GM18517 (cell line): ENCODE data around the gene LBHD2.

Experiments
- ATAC-seq: cut with Tn5 transposase; IDR thresholded peaks from one replicate; pipeline ENCODE4 v1.9.1; 2021; ENCODE audit warnings: mild to moderate bottlenecking, moderate library complexity; ENCODE audit not compliant: unreplicated experiment

The LBHD2 gene

GRCh38 chr14:103129301-103130016 is 45.4 kb downstream of the LBHD2 start:
- ATAC-seq, result no peak

- no peak for ATAC-seq
These were observed 46.2 kb downstream of the LBHD2 start for GRCh38 chr14:103130017-103130764.

- ATAC-seq, result no peak
These were observed 47.0 kb downstream of the LBHD2 start for GRCh38 chr14:103130965-103131364.

GRCh38 chr14:103131580-103131979 is 47.6 kb downstream of the LBHD2 start:
- no peak for ATAC-seq

GRCh38 chr14:103132381-103133209 is 48.6 kb downstream of the LBHD2 start:
- no peak for ATAC-seq

- ATAC-seq, result no peak
These were observed 49.5 kb downstream of the LBHD2 start for GRCh38 chr14:103133210-103134140.

- ATAC-seq, result no peak
These were observed 50.4 kb downstream of the LBHD2 start for GRCh38 chr14:103134405-103134804.

GRCh38 chr14:103134919-103135318 is 50.9 kb downstream of the LBHD2 start:
- ATAC-seq, result no peak

- no peak for ATAC-seq
These were observed 51.6 kb downstream of the LBHD2 start for GRCh38 chr14:103135333-103136260.

- ATAC-seq, result no peak
These were observed 52.6 kb downstream of the LBHD2 start for GRCh38 chr14:103136388-103137271.

- ATAC-seq, result no peak
These were observed 53.8 kb downstream of the LBHD2 start for GRCh38 chr14:103137689-103138300.

- ATAC-seq, result no peak
These were observed 54.5 kb downstream of the LBHD2 start for GRCh38 chr14:103138301-103139131.

- no peak for ATAC-seq
These were observed 55.4 kb downstream of the LBHD2 start for GRCh38 chr14:103139132-103140025.
